Endothelial cell of umbilical vein (primary cell): ENCODE measurements around the gene BMPER. TPM values are rescaled to one million over a fixed set of nuclear protein-coding genes. Genes with fewer than 3 reads are reported as not detected.

Source experiments
- BruUV-seq: library from RNA; stranded (reverse); fragments of 400-500 nt; replicated peaks from 2 replicates; lab custom pipeline; 2021; lab: Mats Ljungman, UMichigan
- CTCF ChIA-PET: fragments of 300-600, 350-600 bp; sonication (Branson Sonifier 250); formaldehyde crosslinking; loops from one replicate; lab custom pipeline; 2021; ENCODE audit warnings: antibody characterized with exemption, inconsistent platforms; lab: Charles Lee
- POLR2A ChIA-PET: fragments of 300-600, 350-600 bp; sonication (Branson Sonifier 250); formaldehyde crosslinking; loops from one replicate; lab custom pipeline; 2021; ENCODE audit warnings: antibody characterized with exemption, inconsistent platforms; lab: Charles Lee
- DNase-seq: peaks from one replicate; pipeline ENCODE4 v3.0.0-alpha.2; 2011; ENCODE audit warnings: low read depth, low spot score
- FAIRE-seq: peaks from 2 replicates; lab custom pipeline; 2011; peaks lifted over from hg19 to GRCh38; lab: Jason Lieb, UNC
- H2AFZ ChIP-seq: 2 replicates; pipeline ENCODE4 v1.6.0; 2012; ENCODE audit warnings: low read depth, low read length, control low read depth, inconsistent platforms
- H3K27ac ChIP-seq: 2 replicates; pipeline ENCODE4 v1.5.1; 2011; ENCODE audit warnings: low read depth, mild to moderate bottlenecking, control low read depth, low read length, moderate library complexity; ENCODE audit not compliant: insufficient read depth
- H3K27me3 ChIP-seq, 2 experiments: 2 replicates each; pipeline versions ENCODE4 v1.6.0 to v1.6.1; 2011; ENCODE audit warnings: low read length in 2 of 2, mixed read lengths in 1 of 2; ENCODE audit not compliant: control insufficient read depth in 2 of 2, insufficient read depth in 2 of 2
- H3K36me3 ChIP-seq, 2 experiments: 2 replicates in 1 of 2; 3 replicates in 1 of 2; pipeline ENCODE4 v1.5.1; 2011; ENCODE audit warnings: low read length in 2 of 2, mild to moderate bottlenecking in 1 of 2, moderate library complexity in 1 of 2; ENCODE audit not compliant: control insufficient read depth in 2 of 2, insufficient read depth in 2 of 2; ENCODE audit errors: extremely low read depth in 1 of 2
- H3K4me1 ChIP-seq: 3 replicates; pipeline ENCODE4 v1.5.1; 2011; ENCODE audit warnings: mild to moderate bottlenecking, low read length; ENCODE audit not compliant: control insufficient read depth, insufficient read depth; ENCODE audit errors: extremely low read depth
- H3K4me2 ChIP-seq: 2 replicates; pipeline ENCODE4 v1.6.1; 2011; ENCODE audit warnings: low read length, control low read depth, mixed read lengths; ENCODE audit not compliant: insufficient read depth
- H3K4me3 ChIP-seq, 3 experiments: fragments of 200-600 bp in 1 of 3; sonication (generic), shearing (Covaris generic) in 1 of 3; replicated peaks in 1 of 3; 2 replicates each; pipeline ENCODE4 v1.5.1; 2011 to 2016; ENCODE audit warnings: control low read depth in 3 of 3, low read length in 3 of 3, mild to moderate bottlenecking in 2 of 3, inconsistent platforms in 1 of 3, low read depth in 1 of 3, moderate library complexity in 1 of 3; ENCODE audit not compliant: insufficient read depth in 1 of 3
- H3K79me2 ChIP-seq: 2 replicates; pipeline ENCODE4 v1.6.0; 2012; ENCODE audit warnings: low read length, inconsistent platforms; ENCODE audit not compliant: control insufficient read depth, insufficient read depth
- H3K9ac ChIP-seq: replicated peaks from 2 replicates; pipeline ENCODE3; 2011; ENCODE audit warnings: low read length, control low read depth; ENCODE audit not compliant: insufficient read depth; ENCODE audit errors: extremely low read depth
- H3K9me1 ChIP-seq: replicated peaks from 3 replicates; pipeline ENCODE4 v1.6.0; 2011; ENCODE audit warnings: mild to moderate bottlenecking, low read length; ENCODE audit not compliant: control insufficient read depth, insufficient read depth; ENCODE audit errors: extremely low read depth
- H3K9me3 ChIP-seq: replicated peaks from 2 replicates; pipeline ENCODE4 v1.5.1; 2012; ENCODE audit warnings: low read length, inconsistent platforms; ENCODE audit not compliant: control insufficient read depth, insufficient read depth
- H4K20me1 ChIP-seq: replicated peaks from 2 replicates; pipeline ENCODE3; 2011; ENCODE audit warnings: mild to moderate bottlenecking, low read length; ENCODE audit not compliant: control insufficient read depth, insufficient read depth; ENCODE audit errors: extremely low read depth
- EZH2 ChIP-seq: IDR thresholded peaks from 2 replicates; pipeline ENCODE4 v1.6.1; 2012; ENCODE audit warnings: borderline replicate concordance, low read depth, mild to moderate bottlenecking, moderate library complexity, low read length, inconsistent platforms; ENCODE audit not compliant: severe bottlenecking
- FOS ChIP-seq: IDR thresholded peaks from 2 replicates; pipeline ENCODE4 v1.6.1; 2011; ENCODE audit warnings: mild to moderate bottlenecking, low read length, moderate library complexity, borderline replicate concordance; ENCODE audit not compliant: insufficient read depth
- GATA2 ChIP-seq: IDR thresholded peaks from 2 replicates; pipeline ENCODE4 v1.7.0; 2011; ENCODE audit warnings: low read depth, mild to moderate bottlenecking, moderate library complexity, mixed read lengths, low read length; ENCODE audit not compliant: insufficient read length, insufficient read depth
- JUN ChIP-seq: IDR thresholded peaks from 2 replicates; pipeline ENCODE4 v1.6.1; 2011; ENCODE audit warnings: borderline replicate concordance, low read depth; ENCODE audit not compliant: insufficient read length, insufficient read depth
- MYC ChIP-seq: IDR thresholded peaks from one replicate; pipeline ENCODE4 v1.6.1; 2011; ENCODE audit warnings: mild to moderate bottlenecking, low read depth, low read length
- POLR2A ChIP-seq: IDR thresholded peaks from 2 replicates; pipeline ENCODE4 v1.6.1; 2012; ENCODE audit warnings: low read depth, mild to moderate bottlenecking, control low read depth, low read length
- POLR2AphosphoS5 ChIP-seq: IDR thresholded peaks from 2 replicates; pipeline ENCODE4 v1.6.1; 2012; ENCODE audit warnings: low read depth, mild to moderate bottlenecking, control low read depth, low read length, moderate library complexity; ENCODE audit not compliant: insufficient read depth
- dilution Hi-C: fragments of 300-500 bp; cut with MboI; formaldehyde crosslinking; loops from one replicate; pipeline ENCODE4 v1.15.0; 2019; ENCODE audit warnings: low sequenced_read_pairs; ENCODE audit not compliant: extremely low pct_ligation_motif_present
- intact Hi-C: fragments of 100-400 bp; cut with micrococcal nuclease; formaldehyde crosslinking; loops from one replicate; pipeline ENCODE4 v1.10.0; 2022
- polyA plus RNA-seq, 4 experiments: library from polyadenylated mRNA; depleted of rRNA in 3 of 4; stranded (reverse) in 3 of 4; unstranded in 1 of 4; fragments of >200 nt; gene quantifications; 2 replicates each; pipeline versions ENCODE4 v1.2.1 to v1.2.3, GENCODE V29; 2011 to 2012; ENCODE audit warnings: missing spikeins in 1 of 4
- total RNA-seq: library from RNA; stranded (reverse); gene quantifications from 2 replicates; pipeline ENCODE4 v1.2.3, GENCODE V29; 2021
- TF ChIP-seq, protein P1 (sequence below), 2 donors: IDR thresholded peaks; 1 replicate in 1 of 2; 2 replicates in 1 of 2; pipeline ENCODE4 v1.5.1; 2011; ENCODE audit warnings: low read length in 2 of 2, mild to moderate bottlenecking in 2 of 2, moderate library complexity in 2 of 2, control low read depth in 1 of 2, inconsistent platforms in 1 of 2, low read depth in 1 of 2; ENCODE audit not compliant: insufficient read depth in 1 of 2; ENCODE audit errors: extremely low read depth in 1 of 2
- TF ChIP-seq, protein P2 (sequence below): IDR thresholded peaks from 2 replicates; pipeline ENCODE4 v1.6.1; 2011; ENCODE audit not compliant: insufficient read depth, insufficient read length

Gene BMPER
- total and polyA plus RNA-seq, 2 donors (not counting 3 experiments of a cell fraction or from before 2014, with no cell fraction given), result 0.10 to 0.13 TPM

DNA sequence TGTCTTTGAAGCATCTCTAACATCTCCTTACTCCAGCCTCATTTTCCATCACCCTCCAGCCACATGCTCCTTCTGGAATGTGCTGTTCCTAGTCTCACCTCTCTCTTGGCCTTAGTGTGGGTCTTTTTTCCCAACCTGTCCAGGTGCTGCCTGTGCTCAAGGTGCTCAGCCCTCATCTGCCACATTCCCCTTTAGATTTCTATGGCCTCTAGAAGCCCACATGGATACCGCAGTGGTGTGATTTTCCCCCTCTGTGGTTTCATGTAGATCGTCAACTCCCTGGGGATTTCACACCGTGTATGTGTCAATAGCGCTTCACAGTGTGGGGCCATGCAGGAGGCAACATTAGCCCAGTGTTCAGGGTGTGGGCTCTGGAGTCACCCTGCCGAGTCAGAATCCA lies 32.5 kb downstream of the BMPER start:
- FAIRE-seq (no peak), DNase-seq (no peak)
- ChIA-PET CTCF (no interaction called here), POLR2A (no interaction called here)
- Histone ChIP-seq H3K79me2 (no peaks in the 10 kb centered on the region), H3K27me3 (no peaks in the 10 kb centered on the region), H3K4me1 (no peaks in the 10 kb centered on the region), H3K4me2 (no peak overlapping the region), H3K4me3 (no peak overlapping the region), H2AFZ (no peak overlapping the region), H3K9me1 (no peaks in the 10 kb centered on the region), H3K9ac (no peak overlapping the region), H4K20me1 (no peaks in the 10 kb centered on the region), H3K27ac (no peak overlapping the region), H3K36me3 (no peaks in the 10 kb centered on the region), H3K9me3 (no peaks in the 10 kb centered on the region)
- dilution Hi-C loops (no loop called here), intact Hi-C loops (no loop called here)
- no TSS peak for BruUV-seq
- TF ChIP-seq GATA2 (no peak), EZH2 (no peak), POLR2A (no peak), POLR2AphosphoS5 (no peak), JUN (no peak), FOS (no peak), MYC (no peak)
- TF ChIP-seq, protein P1, sequence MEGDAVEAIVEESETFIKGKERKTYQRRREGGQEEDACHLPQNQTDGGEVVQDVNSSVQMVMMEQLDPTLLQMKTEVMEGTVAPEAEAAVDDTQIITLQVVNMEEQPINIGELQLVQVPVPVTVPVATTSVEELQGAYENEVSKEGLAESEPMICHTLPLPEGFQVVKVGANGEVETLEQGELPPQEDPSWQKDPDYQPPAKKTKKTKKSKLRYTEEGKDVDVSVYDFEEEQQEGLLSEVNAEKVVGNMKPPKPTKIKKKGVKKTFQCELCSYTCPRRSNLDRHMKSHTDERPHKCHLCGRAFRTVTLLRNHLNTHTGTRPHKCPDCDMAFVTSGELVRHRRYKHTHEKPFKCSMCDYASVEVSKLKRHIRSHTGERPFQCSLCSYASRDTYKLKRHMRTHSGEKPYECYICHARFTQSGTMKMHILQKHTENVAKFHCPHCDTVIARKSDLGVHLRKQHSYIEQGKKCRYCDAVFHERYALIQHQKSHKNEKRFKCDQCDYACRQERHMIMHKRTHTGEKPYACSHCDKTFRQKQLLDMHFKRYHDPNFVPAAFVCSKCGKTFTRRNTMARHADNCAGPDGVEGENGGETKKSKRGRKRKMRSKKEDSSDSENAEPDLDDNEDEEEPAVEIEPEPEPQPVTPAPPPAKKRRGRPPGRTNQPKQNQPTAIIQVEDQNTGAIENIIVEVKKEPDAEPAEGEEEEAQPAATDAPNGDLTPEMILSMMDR (IDR thresholded peaks at IDR 0.05; ENCODE audit: extremely low read depth in 1 of 2, insufficient read depth in 1 of 2, low read depth in 1 of 2, low read length in 2 of 2), result no peak
- TF ChIP-seq, protein P2, sequence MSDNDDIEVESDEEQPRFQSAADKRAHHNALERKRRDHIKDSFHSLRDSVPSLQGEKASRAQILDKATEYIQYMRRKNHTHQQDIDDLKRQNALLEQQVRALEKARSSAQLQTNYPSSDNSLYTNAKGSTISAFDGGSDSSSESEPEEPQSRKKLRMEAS, result no peak
